ENCODE results near the gene SLC38A11. TPM values are rescaled to one million over a fixed set of nuclear protein-coding genes. Genes with fewer than 3 reads are reported as not detected.

Gene SLC38A11
- total and polyA plus RNA-seq, 2 of the 8 experiments (the other 6 are each of a cell fraction or from before 2014, with no cell fraction given): not detected

GRCh38 chr2:164953279-164953678, 2.0 kb downstream of the SLC38A11 start (continued):
- TF ChIP-seq CHD7 (IDR thresholded peaks at IDR 0.05; ENCODE audit: insufficient replicate concordance, low read length): no peak
- no peak for TF ChIP-seq ASH2L (IDR thresholded peaks at IDR 0.05; ENCODE audit: low read length)
- no peak for TF ChIP-seq POU5F1 (IDR thresholded peaks at IDR 0.05; ENCODE audit: low read depth, low read length)
- no peak for TF ChIP-seq CBX5 (IDR thresholded peaks at IDR 0.05; ENCODE audit: low read depth, low read length)
- no peak for TF ChIP-seq TAF7 (optimal IDR thresholded peaks at IDR 0.05; ENCODE audit: borderline replicate concordance, low read depth, low read length)

Data from H1 (cell line).